A673 (cell line): ENCODE results near the gene RFXANK.

Experiments used
- EZH2 ChIP-seq: fragments of 200-600 bp; sonication (generic); IDR thresholded peaks from 2 replicates; pipeline ENCODE4 v1.6.1; 2017; ENCODE audit warnings: borderline replicate concordance, low read depth, mild to moderate bottlenecking, mixed read lengths, antibody characterized with exemption, low read length; ENCODE audit not compliant: poor library complexity, severe bottlenecking
- TF ChIP-seq, protein P1 (sequence below): fragments of 300-800, 200-600 bp; sonication (generic); conservative IDR thresholded peaks from 2 replicates; pipeline ENCODE4 v1.5.1; 2017; ENCODE audit warnings: low read depth, mild to moderate bottlenecking, antibody characterized with exemption, low read length, moderate library complexity, mixed read lengths

GRCh38 chr19:19215792-19216191 is 23.7 kb downstream of the RFXANK start:
- TF ChIP-seq, protein P1, sequence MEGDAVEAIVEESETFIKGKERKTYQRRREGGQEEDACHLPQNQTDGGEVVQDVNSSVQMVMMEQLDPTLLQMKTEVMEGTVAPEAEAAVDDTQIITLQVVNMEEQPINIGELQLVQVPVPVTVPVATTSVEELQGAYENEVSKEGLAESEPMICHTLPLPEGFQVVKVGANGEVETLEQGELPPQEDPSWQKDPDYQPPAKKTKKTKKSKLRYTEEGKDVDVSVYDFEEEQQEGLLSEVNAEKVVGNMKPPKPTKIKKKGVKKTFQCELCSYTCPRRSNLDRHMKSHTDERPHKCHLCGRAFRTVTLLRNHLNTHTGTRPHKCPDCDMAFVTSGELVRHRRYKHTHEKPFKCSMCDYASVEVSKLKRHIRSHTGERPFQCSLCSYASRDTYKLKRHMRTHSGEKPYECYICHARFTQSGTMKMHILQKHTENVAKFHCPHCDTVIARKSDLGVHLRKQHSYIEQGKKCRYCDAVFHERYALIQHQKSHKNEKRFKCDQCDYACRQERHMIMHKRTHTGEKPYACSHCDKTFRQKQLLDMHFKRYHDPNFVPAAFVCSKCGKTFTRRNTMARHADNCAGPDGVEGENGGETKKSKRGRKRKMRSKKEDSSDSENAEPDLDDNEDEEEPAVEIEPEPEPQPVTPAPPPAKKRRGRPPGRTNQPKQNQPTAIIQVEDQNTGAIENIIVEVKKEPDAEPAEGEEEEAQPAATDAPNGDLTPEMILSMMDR = no peak
- no peak for TF ChIP-seq EZH2
